Measurements from ENCODE around the gene MAMLD1.
A peak's percentile ranks its signal among the peaks of the same experiment; 100 is the strongest.

The MAMLD1 gene

GRCh38 chrX:150476164-150476699 lies 113.1 kb downstream of the MAMLD1 start:
- DNase-seq (ENCODE audit: low read depth) = no peak
- no peak for TF ChIP-seq CTCF (IDR thresholded peaks at IDR 0.05; ENCODE audit: insufficient read depth, low read depth, low read length, missing control alignments)
- no peak overlapping the region for H3K4me3 ChIP-seq (ENCODE audit: low read length)

GRCh38 chrX:150477371-150477770 lies 114.3 kb downstream of the MAMLD1 start:
- no peak overlapping the region for H3K4me3 ChIP-seq (ENCODE audit: low read length)
- TF ChIP-seq CTCF (IDR thresholded peaks at IDR 0.05; ENCODE audit: insufficient read depth, low read depth, low read length, missing control alignments) = no peak
- DNase-seq (ENCODE audit: low read depth) = no peak

GRCh38 chrX:150478496-150479492 lies 115.7 kb downstream of the MAMLD1 start:
- TF ChIP-seq CTCF (IDR thresholded peaks at IDR 0.05; ENCODE audit: insufficient read depth, low read depth, low read length, missing control alignments) = no peak
- no peak for DNase-seq (ENCODE audit: low read depth)
- H3K4me3 ChIP-seq (ENCODE audit: low read length) = no peak overlapping the region

- DNase-seq (ENCODE audit: low read depth) = peak; percentile 87
- H3K4me3 ChIP-seq (ENCODE audit: low read length) = no peak overlapping the region
- no peak for TF ChIP-seq CTCF (IDR thresholded peaks at IDR 0.05; ENCODE audit: insufficient read depth, low read depth, low read length, missing control alignments)
Observed at GRCh38 chrX:150482537-150483206, 119.6 kb downstream of the MAMLD1 start.

GRCh38 chrX:150483356-150483985 lies 120.4 kb downstream of the MAMLD1 start:
- no peak for TF ChIP-seq CTCF (IDR thresholded peaks at IDR 0.05; ENCODE audit: insufficient read depth, low read depth, low read length, missing control alignments)
- no peak overlapping the region for H3K4me3 ChIP-seq (ENCODE audit: low read length)
- DNase-seq (ENCODE audit: low read depth) = no peak

- peak; percentile 73 for TF ChIP-seq CTCF (IDR thresholded peaks at IDR 0.05; ENCODE audit: insufficient read depth, low read depth, low read length, missing control alignments)
- peak; percentile 58 for DNase-seq (ENCODE audit: low read depth)
- no peak overlapping the region for H3K4me3 ChIP-seq (ENCODE audit: low read length)
Observed at GRCh38 chrX:150486011-150486410, 122.9 kb downstream of the MAMLD1 start.

Measured in epithelial cell of esophagus (primary cell).